Fibroblast of the conjunctiva (primary cell): Measurements from ENCODE around the gene ZMYND10.
"Not testable (repeated sequence)": the region's sequence is repeated elsewhere in the genome, so short reads cannot be mapped to it uniquely, and the experiment has no call there.

Experiments used
- DNase-seq: peaks from one replicate; pipeline ENCODE4 v3.0.0-alpha.2; 2010; ENCODE audit warnings: low read depth

Gene ZMYND10

DNA sequence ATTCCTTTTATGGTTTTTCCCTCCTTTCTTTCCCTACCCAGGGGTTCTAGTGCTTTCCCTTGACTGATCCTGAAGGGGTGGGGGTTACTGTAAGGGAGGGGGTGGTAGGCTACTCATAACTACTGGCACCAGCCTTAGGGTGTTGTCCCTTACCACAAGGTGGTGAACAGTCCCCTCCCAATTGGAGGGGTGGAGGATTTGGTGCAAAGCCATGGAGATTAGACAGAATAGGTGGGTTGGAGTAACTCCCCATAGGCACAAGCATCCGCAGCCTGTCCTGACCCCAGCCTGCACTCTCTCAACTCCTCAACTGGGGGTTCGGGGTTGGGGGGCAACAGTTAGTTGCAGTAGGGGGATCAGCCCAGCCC is 20.4 kb downstream of the ZMYND10 start:
- no peak for DNase-seq

DNA sequence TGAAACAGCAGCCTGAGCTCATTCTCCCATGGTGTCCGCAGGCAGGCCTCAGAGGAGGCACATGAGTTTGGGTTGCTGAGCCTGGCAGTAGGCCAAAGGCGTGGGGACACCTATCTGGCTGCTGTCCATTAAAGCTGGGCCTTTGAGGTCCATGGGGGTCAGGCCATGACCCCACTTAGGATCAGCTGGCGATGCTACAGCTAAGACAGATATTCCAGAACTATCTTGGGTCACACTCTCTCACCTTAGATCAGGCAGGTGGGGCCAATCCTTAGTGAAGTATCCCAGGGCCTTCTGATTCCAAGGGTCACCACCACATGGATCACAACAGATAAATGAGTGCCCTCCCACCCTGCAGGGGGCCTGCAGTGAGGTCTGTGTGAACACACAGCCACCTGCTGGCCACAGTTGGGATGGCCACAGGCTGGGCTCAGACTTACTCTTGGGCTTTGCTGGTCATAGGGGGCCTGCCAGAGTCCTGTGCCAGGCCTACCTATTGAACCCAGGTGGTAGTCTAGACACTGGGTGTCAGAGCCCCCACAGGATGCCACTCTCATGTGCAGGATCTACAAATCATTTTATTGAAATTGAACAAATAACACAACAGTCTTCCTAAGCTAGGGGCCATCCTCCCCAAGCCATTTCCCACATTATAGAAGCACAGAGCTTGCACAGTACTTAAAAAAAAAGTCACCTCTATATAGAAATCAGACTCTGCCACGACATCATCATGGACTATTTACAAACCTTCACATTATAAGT is 21.0 kb downstream of the ZMYND10 start:
- peak; percentile 49 for DNase-seq

DNA sequence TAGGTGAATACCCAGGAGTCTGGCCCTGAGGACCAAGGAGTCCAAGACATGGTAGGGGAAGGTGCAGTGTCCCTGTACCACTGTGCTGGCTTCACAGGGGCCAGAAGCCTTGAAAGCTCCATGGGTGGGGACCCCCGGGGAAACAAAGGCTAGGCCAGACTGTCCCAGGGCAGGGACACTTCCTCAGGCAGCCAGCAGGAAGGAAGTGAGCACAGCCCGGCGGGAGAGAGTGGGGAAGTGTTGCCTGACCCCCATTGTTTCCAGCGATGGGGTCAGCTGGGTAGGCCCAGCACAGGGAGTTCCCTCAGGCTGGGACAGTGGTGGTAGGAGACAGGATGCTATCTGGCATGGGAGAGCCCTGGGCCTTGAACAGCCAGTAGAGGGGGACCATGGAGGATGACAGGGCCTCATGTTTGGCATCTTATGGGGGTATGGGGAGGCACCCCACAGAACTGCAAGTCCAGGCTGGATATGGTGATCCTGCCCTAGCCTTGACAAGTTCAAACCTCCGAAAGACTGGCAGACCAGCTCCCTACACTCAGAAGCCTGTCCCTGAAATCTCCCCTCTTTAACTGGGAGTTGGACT is 21.8 kb downstream of the ZMYND10 start:
- DNase-seq, result no peak

DNA sequence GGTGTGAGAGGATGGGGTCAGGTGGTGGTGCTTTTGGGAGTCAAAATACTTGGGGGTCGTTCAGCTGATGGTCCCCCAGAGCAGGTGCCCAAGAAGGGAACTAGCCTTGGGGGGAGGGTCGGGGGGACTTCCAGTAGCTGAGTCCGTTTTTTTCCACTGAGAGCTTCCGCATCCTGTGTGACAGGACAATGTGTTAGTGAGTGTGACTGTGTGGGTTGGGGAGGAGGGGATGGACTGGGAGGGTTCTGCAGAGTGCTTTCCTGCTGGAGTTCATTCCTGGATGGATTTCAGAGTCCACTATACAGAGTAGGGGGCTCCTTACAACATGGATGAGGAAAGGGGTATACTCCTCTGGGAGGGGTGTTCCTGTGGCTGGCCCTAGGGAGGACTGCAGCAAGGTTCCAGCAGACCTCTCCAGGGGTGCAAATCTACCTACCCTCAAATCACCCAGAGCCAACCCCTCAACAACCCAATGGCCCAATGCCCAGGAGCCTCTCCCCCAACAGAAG is 22.4 kb downstream of the ZMYND10 start:
- DNase-seq, result no peak

DNA sequence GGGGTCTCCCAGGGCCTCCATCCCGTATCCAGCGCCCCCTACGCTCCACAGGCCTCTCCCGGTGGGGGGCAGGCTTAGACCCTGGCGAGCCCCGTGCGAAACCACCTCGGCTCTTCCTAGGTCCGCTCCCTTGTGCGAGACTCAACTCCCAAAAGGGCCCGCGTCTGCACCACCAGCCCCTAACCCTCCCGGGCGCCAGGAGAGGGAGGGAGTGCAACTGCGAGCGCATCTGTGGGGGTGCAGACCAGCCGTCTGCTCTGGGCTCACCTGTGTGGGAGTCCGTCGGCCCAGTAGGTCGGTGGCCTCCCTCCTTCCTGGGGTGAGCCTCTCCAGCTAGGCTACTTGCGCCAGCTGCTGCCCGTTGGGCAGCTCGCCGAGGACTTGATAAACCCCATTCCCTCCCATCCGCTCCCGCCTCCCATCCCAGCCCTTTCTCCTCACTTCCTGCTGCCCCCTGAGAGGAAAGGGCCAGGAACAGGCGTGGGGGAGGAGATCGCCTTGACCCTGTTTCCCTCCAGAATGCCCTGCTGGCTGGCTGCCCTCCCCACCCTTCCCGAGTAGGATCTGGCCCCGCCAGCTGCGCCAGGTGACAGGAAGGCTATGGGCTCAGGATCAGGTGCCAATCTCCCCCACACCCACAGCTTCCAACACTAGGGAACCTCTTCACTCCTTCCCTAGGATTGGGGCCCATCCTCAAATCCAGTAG is 23.0 kb downstream of the ZMYND10 start, which contains the start of gene HYAL2:
Gene HYAL2 (minus strand): TSS at position 360 of the 706 bp plus-strand sequence. CDS start 2,256 bp downstream, outside the sequence.
- no peak for DNase-seq

DNA sequence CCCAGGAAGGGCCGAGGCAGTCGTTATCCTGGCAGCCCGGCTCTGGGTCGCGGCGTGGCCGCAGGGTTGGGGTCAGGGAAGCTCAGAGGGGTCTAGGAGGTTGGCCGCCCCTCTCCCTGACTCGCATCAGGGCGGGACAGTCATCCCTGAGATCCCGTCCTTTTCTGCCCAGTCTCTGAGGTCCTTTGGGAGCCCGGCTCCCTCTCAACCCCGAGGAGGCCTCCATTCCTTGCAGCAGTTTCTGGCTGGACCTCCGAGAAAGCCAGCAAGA is 23.5 kb downstream of the ZMYND10 start:
- no peak for DNase-seq

DNA sequence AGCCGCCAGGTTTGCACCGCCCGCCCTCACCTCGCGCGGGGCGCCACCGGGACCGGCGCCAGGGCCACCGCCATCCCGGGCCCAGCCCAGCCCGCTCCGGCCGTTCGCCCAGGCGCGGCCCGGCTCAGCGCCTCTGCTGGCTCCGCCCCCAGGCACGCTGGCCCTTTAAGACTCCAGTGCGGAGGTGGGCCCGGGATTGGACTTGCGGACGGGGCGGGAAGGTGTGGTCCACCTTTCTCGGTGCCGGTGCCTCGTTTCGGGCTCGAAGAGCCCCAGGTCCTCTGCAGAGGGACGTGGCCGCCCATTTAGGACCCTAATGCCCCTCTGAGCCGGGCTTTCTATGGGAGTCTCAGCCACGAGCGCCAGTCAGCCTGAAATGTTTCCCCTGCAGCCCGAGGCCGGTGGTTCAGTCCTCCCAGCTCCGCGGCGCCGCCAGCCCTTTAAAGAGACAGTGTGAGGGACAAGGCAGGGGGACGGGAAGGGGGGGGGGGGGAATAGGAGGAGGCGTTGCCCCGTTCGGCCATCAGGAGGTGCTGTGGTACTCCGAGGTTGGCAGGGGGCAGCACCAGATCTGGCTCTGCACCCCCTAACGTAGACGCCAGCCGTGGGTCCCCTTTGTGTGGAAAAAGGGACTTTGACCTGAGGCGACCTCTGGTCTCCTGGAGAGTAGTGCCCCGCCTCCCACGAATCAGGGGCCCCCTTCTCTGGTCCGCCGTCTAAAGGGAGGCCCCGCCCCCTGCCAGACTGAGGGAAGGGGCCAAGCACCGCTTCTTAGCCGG is 24.0 kb downstream of the ZMYND10 start:
- peak; percentile 70 for DNase-seq

DNA sequence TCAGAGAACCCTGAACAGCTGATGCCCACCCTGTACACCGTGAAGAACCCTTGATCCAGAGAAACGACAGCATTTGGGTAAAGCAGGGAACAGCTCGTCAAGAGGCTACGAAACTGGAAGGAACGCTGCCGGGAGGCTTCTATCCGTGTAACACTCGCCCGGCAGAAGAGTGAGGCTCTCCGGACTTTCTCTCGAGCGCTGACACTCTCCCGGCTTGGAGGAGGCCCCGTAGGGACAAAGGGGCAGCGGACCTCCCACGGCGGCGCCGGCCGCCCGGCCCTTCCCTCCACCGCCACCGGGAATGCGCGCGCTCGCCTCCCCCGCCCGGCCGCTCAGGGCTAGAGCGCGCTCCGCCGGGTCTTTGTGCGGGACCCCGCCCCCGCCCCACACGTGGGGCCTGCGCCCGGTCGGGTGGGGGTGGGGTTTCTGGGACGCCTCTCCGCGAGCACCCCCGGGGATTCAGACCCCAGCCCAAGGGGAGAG is 24.6 kb downstream of the ZMYND10 start:
- DNase-seq, result peak; percentile 28

DNA sequence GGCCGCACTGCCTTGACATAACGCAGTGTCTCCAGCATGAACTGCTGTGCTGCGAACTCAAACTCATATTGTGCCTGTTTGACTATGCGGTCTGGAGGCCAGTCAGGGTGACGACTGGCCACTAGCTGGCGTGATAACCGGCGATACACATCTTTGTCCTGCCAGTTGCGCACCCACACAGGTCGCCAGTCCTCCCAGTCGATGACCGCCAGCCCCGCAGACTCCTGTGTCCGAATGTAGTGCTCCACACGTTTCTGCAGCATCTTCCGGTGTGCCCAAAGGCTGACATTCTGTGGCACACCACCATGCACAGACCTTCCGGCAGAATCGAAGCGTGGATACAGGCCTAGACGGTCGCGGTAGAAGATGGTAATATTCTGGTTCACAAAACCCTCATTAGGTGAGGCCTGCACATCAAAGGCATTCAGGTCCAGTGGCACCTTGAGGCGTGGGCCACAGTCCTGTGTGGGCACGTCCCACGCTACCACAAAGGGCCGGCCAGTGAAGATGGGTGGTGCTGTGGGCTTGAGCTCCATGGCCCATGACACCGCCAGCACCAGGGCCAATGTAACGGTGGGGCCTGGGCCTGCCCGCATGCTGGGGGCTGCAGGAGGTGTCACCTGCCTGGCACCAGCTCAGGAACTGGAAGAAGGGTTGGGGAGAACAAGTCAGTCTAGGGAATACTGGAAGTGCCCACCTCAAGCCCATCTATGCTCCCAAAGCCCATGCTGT is 25.5 kb downstream of the ZMYND10 start:
- no peak for DNase-seq

DNA sequence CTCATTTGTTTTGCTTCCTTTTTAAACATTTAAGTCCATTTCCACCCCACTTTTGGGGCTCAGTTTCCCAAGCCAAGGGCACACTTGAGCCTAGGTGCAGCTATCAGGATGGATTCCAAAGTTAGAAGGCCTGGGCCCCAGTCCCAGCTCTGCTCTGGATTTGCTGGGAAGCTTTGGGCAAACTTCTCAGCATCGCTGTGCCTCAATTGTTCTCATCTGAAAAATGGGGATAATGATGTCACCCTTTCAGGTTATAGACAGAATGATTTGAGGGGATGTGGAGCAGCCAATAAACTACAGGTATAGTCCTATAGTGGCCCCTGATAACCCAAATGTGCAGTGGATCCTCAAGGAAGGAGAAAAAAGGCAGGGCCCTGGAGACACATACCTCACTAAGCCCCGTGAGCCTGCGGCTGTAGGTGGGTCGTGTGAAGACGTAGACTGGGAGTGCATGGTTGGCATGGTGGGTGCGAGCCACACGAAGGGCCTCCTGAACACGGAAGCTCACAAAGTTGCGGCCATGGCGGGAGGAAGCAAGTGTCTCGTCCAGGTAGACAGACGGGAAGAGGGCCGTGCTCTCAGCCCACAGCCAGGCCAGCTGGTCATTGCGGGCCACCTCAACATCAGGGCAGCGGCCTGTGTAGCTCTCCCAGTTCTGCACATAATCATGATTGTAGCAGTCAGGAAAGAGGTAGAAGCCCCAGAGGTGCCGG is 26.2 kb downstream of the ZMYND10 start:
- no peak for DNase-seq

DNA sequence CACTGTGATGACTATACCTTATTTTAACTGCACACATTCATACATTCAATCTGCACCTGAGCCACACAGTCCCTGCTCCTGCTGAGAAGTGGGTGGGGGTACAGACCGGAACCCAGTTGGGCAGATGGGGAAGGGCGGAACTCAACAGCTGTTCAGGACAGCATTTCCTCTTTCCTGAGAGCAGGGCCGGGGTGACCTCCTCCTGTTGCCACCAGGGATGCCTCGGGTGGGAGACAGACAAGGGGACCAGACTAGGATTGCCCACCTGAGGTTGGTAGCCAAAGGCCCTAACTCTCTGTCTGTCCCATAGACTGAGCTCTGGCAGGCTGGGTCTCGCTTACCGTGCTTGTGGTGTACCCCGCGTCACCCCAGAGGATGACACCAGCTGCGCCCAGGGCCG is 26.9 kb downstream of the ZMYND10 start:
- no peak for DNase-seq

DNA sequence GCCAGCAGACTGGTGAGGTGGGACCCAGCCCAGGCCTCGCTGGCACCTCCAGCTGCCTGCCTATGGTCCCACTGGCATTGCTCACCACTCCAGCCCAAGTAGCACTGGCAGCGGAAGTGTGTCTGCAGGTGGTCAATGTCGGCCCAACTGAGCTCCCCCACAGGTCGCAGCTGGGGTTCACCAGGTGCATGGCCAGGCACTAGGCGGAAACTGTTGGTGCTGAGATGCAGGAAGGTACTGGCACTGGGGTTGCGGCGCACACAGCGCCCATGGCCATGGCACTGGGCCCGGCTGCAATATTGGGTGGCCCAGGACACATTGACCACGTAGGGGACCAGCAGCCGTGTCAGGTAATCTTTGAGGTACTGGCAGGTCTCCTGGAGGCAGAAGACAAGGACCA is 27.4 kb downstream of the ZMYND10 start:
- DNase-seq, result no peak

DNA sequence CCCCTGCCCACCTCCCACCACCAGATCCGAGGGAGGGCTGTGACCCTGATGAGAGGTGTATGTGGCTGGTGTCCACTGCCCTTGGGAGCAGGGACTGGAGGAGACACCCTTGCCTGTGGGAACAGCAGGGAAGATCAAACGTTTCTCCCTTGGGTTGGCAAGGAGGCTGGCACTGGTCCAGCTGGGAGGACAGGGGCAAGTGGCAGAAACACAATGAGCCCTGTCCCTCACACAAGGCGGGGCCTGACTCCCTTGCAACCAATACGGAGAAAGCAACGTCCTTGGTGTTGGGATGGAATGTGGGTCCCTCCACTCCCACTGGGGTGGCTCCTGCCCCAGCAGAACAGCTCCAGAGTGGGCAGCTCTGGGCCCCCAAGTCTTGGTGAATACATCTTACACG is 28.2 kb downstream of the ZMYND10 start:
- no peak for DNase-seq

DNA sequence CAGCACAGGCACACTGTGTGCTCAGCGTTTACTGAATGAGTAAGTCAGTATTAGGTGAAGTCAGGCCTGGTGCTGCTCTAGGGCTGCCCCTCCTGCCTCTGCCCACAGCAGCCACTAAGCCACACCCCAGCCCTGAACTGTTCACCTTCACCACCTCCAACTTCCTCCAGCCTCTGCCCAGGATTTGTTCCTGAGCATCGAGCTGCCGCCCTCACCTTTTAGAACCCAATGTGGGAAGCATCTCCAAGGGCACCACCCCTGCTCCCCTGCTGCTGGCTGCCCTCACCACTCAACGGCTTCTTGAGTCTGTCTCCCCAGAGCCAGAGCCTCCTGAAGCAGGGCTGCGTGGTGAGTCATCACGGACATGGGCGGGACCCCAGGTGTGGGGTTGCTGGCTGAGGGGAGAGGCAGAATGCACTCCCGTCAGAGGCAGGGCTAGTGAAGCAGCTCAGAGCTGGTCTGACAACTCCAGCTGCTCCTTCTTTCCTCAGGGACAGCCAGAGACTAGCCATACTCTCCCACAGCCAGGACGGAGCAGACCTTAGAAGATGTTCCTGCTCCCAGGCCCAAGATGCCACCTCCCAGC is 28.8 kb downstream of the ZMYND10 start:
- no peak for DNase-seq

DNA sequence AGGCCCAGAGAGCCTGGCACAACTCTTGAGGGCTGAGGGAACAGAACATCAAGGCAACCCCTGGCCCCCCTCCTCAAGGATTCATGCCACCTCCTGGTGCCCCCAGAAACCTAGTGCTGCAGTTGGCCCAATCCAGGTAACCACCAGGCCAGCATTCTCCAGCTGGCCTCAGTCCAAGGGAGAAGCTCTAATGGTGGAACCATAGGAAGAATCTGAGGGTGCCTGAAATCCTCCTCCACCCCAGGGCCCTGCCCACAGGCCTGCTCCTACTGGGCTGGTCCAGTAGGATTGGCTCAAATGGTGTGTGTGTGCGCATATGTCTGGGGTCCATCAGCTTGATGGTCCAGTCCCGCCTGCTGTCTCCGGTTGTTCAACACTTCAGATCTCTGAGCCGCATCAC is 30.7 kb downstream of the ZMYND10 start:
- no peak for DNase-seq

DNA sequence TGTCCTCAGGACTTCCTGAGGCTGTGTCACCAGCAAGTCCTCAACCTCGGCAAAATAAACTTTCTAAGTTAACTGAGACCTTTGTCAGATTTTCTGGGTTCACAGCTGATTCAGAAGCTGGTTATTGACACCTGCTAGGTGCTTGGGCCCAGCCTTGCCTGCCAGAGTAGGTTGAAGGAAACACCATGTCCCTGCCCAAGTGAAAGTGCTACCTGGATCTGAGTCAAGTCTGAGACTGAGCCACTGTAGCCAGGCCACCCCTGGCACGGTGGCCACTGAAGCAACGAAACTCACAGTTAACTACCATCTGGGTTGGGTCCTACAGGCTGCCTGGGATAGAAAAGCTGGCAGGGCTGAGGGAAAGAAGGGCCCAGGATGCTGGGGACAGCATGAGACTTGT is 31.2 kb downstream of the ZMYND10 start:
- no peak for DNase-seq

DNA sequence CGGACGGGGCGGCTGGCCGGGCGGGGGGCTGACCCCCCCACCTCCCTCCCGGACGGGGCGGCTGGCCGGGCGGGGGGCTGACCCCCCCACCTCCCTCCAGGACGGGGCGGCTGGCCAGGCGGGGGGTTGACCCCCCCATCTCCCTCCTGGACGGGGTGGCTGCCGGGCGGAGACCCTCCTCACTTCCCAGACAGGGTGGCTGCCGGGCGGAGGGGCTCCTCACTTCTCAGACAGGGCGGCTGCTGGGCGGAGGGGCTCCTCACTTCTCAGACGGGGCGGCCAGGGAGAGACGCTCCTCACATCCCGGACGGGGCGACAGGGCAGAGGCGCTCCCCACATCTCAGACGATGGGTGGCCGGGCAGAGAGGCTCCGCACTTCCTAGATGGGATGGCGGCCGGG is 33.5 kb downstream of the ZMYND10 start:
- DNase-seq, result not testable (repeated sequence)

DNA sequence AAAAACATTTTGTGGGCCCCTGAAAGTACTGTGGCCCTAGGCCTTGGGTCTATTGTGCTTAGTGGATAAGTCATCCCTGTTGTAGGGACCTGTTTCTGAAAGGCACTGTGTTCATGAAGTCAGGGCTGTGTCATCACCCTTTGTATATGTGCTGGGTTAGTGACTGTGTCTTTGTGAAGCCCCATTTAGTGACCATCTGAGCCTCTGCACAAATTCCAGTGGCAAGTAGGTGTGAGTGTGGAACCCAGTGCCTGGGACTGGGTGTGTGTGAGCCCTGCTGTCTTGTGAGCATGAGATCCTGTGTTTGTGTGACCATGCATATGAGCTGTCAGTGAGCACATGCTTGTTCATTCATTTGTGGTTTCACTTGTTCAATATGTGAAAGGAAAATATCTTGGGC is 40.9 kb downstream of the ZMYND10 start:
- DNase-seq, result no peak

DNA sequence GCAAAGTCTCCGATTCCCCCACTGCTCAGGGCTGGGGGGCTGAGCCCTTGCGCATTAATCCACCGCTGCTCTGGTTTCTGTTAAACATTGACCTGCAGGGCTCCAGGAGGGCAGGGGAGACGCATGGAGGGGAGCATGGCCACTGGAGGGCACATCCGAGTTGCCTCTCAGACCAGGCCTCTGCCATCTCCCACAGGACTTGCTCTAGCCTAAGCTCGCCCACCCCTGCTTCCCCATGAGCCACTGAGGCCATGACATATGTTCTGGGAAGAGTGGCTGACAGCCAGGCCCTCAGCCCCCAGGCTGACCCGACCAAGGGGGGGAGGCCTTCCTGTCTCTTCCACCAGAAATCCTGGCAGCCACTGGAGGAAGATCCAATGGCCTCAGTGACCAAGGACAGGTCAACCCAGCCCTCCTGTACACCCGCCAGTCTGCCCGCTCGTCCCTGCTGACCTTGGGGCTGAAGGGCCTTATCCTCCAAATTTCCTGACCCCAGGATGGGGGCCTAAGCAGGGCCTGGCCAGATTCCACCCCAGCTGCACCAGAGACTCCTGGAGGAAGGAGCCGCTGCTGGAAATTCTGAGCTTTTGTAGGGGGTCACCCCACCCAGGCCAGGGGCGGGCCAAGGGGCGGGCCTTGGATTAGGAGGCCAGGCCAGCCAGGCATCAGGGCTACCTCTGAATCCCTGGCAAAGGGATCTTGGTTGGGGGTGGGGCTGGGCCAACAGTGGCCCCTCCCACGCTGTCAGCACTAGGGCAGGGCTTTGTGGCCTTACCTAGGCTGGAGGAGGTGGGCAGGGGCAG is 42.3 kb downstream of the ZMYND10 start, which contains the start of gene HYAL1:
Gene HYAL1 (minus strand): TSS at position 562 of the 803 bp plus-strand sequence. CDS start 618 bp downstream, outside the sequence.
- DNase-seq, result no peak
